ENCODE measurements around the gene PIEZO2. TPM values are rescaled to one million over a fixed set of nuclear protein-coding genes. Genes with fewer than 3 reads are reported as not detected.

The PIEZO2 gene
- total RNA-seq, 1 donor from 2014 or later = 5.3 TPM

DNA sequence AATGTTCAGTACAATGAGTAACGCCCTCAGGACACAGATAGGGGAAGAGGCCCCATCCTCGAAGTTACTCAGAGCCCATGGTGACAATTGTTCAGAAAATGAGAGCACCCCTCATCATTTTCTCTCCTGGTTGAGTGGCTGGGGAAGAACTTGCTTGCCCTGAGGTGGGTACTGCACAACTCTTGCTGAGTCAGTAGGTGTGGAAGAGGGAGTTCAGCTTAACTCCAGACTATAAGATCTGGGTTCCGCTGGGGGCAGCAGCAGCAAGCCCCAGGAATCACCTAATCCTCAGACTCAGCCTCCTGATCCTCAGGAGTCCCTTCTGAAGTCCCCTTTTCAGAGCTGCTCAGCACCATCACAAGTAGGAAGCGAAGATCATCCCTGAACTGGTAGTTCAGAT is 123.7 kb downstream of the PIEZO2 start:
- no peak overlapping the region for H3K4me3 ChIP-seq (ENCODE audit: insufficient read depth, low read depth, low read length)
- H3K36me3 ChIP-seq (ENCODE audit: insufficient read depth, low read length) = no peaks in the 10 kb centered on the region
- peaks cover 4% of the 10 kb centered on the region for H3K27me3 Mint-ChIP-seq (ENCODE audit: low read depth, unreplicated experiment)
- peaks cover 4% of the 10 kb centered on the region for H3K4me1 Mint-ChIP-seq (ENCODE audit: low read depth, unreplicated experiment)
- no peak for DNase-seq (ENCODE audit: low read depth)
- H3K4me2 ChIP-seq (ENCODE audit: low read length) = no peak overlapping the region
- no peaks in the 10 kb centered on the region for H3K4me1 ChIP-seq (ENCODE audit: insufficient read depth, low read length)
- no peaks in the 10 kb centered on the region for H3K36me3 Mint-ChIP-seq (ENCODE audit: low read depth, unreplicated experiment)
- H3K27me3 ChIP-seq (ENCODE audit: insufficient read depth, low read length) = no peaks in the 10 kb centered on the region
- H3K27ac ChIP-seq (ENCODE audit: low read depth, low read length) = no peak overlapping the region
- H2AFZ ChIP-seq (ENCODE audit: low read depth, low read length) = no peak overlapping the region
- no peaks in the 10 kb centered on the region for H4K20me1 ChIP-seq (ENCODE audit: insufficient read depth, low read length)
- H3K9me3 Mint-ChIP-seq (ENCODE audit: unreplicated experiment) = no peaks in the 10 kb centered on the region
- no peak overlapping the region for H3K27ac Mint-ChIP-seq (ENCODE audit: unreplicated experiment)
- no peak for FAIRE-seq
- TF ChIP-seq, protein P1, sequence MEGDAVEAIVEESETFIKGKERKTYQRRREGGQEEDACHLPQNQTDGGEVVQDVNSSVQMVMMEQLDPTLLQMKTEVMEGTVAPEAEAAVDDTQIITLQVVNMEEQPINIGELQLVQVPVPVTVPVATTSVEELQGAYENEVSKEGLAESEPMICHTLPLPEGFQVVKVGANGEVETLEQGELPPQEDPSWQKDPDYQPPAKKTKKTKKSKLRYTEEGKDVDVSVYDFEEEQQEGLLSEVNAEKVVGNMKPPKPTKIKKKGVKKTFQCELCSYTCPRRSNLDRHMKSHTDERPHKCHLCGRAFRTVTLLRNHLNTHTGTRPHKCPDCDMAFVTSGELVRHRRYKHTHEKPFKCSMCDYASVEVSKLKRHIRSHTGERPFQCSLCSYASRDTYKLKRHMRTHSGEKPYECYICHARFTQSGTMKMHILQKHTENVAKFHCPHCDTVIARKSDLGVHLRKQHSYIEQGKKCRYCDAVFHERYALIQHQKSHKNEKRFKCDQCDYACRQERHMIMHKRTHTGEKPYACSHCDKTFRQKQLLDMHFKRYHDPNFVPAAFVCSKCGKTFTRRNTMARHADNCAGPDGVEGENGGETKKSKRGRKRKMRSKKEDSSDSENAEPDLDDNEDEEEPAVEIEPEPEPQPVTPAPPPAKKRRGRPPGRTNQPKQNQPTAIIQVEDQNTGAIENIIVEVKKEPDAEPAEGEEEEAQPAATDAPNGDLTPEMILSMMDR (IDR thresholded peaks at IDR 0.05; ENCODE audit: insufficient read depth, low read depth, low read length) = no peak
- no peak for TF ChIP-seq EZH2 (IDR thresholded peaks at IDR 0.05; ENCODE audit: insufficient read depth, low read length)
- no peak overlapping the region for H3K9ac ChIP-seq (ENCODE audit: low read length)
- H3K79me2 ChIP-seq (ENCODE audit: insufficient read depth, low read length) = no peaks in the 10 kb centered on the region
- H3K9me3 ChIP-seq (ENCODE audit: insufficient read depth, low read depth, low read length) = no peaks in the 10 kb centered on the region
- H3K4me3 Mint-ChIP-seq (ENCODE audit: unreplicated experiment) = no peak overlapping the region

DNA sequence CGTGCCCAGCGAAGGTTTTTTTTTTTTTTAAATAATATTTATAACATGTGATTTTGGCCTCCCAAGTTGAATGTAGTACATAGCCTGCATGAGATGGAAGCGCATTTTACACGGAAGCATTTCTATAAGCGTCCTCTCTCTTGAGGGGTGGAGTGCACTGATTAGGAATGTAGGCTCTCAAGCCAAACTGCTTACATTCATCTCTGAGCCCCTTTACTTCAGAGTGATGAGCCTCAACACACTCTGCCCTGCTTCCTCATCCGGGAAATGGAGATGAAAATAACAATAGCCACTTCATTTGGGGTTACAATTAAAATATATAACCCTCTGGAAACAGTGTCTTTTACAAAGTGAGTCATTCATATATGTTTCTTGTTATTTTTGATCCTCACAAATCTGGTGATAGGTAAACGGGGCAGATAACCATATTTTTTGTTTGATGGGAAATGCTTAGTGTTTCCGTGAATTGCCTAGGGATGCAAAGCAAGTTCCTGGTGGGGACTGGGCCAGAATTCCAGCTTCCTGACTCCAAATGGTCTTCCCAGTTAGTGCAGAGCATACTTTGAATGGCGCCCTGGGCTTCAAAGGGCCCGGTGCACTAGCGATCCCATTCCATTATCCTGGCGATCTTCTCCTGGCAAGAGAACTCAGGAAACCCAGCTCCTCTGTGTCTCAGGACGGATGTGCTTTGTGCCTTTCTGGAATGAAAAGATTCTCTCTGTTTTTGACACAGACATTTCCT is 124.3 kb downstream of the PIEZO2 start:
- Mint-ChIP-seq H3K4me3 (ENCODE audit: unreplicated experiment) (no peak overlapping the region), H3K9me3 (ENCODE audit: unreplicated experiment) (no peaks in the 10 kb centered on the region), H3K27ac (ENCODE audit: unreplicated experiment) (no peak overlapping the region), H3K36me3 (ENCODE audit: low read depth, unreplicated experiment) (no peaks in the 10 kb centered on the region), H3K4me1 (ENCODE audit: low read depth, unreplicated experiment) (peaks cover 4% of the 10 kb centered on the region), H3K27me3 (ENCODE audit: low read depth, unreplicated experiment) (peaks cover 4% of the 10 kb centered on the region)
- no peak overlapping the region for H3K4me2 ChIP-seq (ENCODE audit: low read length)
- no peak overlapping the region for H3K9ac ChIP-seq (ENCODE audit: low read length)
- DNase-seq (ENCODE audit: low read depth) (no peak), FAIRE-seq (no peak)
- no peaks in the 10 kb centered on the region for H3K9me3 ChIP-seq (ENCODE audit: insufficient read depth, low read depth, low read length)
- H2AFZ ChIP-seq (ENCODE audit: low read depth, low read length) = no peak overlapping the region
- H3K4me1 ChIP-seq (ENCODE audit: insufficient read depth, low read length) = no peaks in the 10 kb centered on the region
- H3K27ac ChIP-seq (ENCODE audit: low read depth, low read length) = no peak overlapping the region
- no peaks in the 10 kb centered on the region for H3K79me2 ChIP-seq (ENCODE audit: insufficient read depth, low read length)
- H3K4me3 ChIP-seq (ENCODE audit: insufficient read depth, low read depth, low read length) = no peak overlapping the region
- H4K20me1 ChIP-seq (ENCODE audit: insufficient read depth, low read length) = no peaks in the 10 kb centered on the region
- no peaks in the 10 kb centered on the region for H3K36me3 ChIP-seq (ENCODE audit: insufficient read depth, low read length)
- no peak for TF ChIP-seq EZH2 (IDR thresholded peaks at IDR 0.05; ENCODE audit: insufficient read depth, low read length)
- TF ChIP-seq, protein P1 (IDR thresholded peaks at IDR 0.05; ENCODE audit: insufficient read depth, low read depth, low read length) = no peak
- no peaks in the 10 kb centered on the region for H3K27me3 ChIP-seq (ENCODE audit: insufficient read depth, low read length)

DNA sequence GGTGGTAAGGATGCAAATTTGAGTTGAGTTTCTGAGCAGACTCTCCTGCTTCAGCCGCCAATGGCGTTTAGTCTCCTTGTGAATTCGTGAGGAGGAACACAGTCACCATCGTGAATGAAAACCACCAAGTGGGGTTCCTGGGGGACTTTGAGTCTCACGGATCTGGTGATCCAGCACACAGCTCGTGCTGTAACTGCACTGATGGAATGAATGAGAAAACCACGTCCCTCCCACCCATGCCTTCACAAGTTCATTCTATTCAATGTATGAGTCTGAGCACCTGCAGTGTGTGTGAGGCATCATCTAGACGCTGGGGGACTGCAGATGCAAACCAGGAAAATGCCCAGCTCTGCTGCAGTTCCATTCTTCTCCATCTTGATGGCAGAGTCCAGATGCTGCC is 127.9 kb downstream of the PIEZO2 start:
- H3K4me3 Mint-ChIP-seq (ENCODE audit: unreplicated experiment) = no peak overlapping the region
- Histone ChIP-seq H3K4me3 (ENCODE audit: insufficient read depth, low read depth, low read length) (no peak overlapping the region), H2AFZ (ENCODE audit: low read depth, low read length) (no peak overlapping the region), H4K20me1 (ENCODE audit: insufficient read depth, low read length) (no peaks in the 10 kb centered on the region), H3K27ac (ENCODE audit: low read depth, low read length) (no peak overlapping the region), H3K27me3 (ENCODE audit: insufficient read depth, low read length) (no peaks in the 10 kb centered on the region), H3K4me2 (ENCODE audit: low read length) (no peak overlapping the region), H3K79me2 (ENCODE audit: insufficient read depth, low read length) (no peaks in the 10 kb centered on the region), H3K4me1 (ENCODE audit: insufficient read depth, low read length) (no peaks in the 10 kb centered on the region), H3K9ac (ENCODE audit: low read length) (no peak overlapping the region), H3K9me3 (ENCODE audit: insufficient read depth, low read depth, low read length) (no peaks in the 10 kb centered on the region), H3K36me3 (ENCODE audit: insufficient read depth, low read length) (no peaks in the 10 kb centered on the region)
- no peaks in the 10 kb centered on the region for H3K36me3 Mint-ChIP-seq (ENCODE audit: low read depth, unreplicated experiment)
- FAIRE-seq (no peak), DNase-seq (ENCODE audit: low read depth) (no peak)
- peaks cover 4% of the 10 kb centered on the region for H3K4me1 Mint-ChIP-seq (ENCODE audit: low read depth, unreplicated experiment)
- H3K27me3 Mint-ChIP-seq (ENCODE audit: low read depth, unreplicated experiment) = no peaks in the 10 kb centered on the region
- no peak overlapping the region for H3K27ac Mint-ChIP-seq (ENCODE audit: unreplicated experiment)
- no peaks in the 10 kb centered on the region for H3K9me3 Mint-ChIP-seq (ENCODE audit: unreplicated experiment)
- no peak for TF ChIP-seq EZH2 (IDR thresholded peaks at IDR 0.05; ENCODE audit: insufficient read depth, low read length)
- TF ChIP-seq, protein P1 (IDR thresholded peaks at IDR 0.05; ENCODE audit: insufficient read depth, low read depth, low read length) = no peak
